ENCODE results near the gene CPT1A.

GRCh38 chr11:68828155-68828931, 13.4 kb downstream of the CPT1A start:
- TF ChIP-seq EZH2 (IDR thresholded peaks at IDR 0.05; ENCODE audit: borderline replicate concordance, low read length) (no peak), CTCF (conservative IDR thresholded peaks at IDR 0.05 in 1 of 2, IDR thresholded peaks at IDR 0.05 in 1 of 2; ENCODE audit: extremely low read depth in 1 of 2, insufficient read depth in 1 of 2, low read depth in 1 of 2, low read length in 2 of 2) (no peak)
